AG08395 (cell line): ENCODE results near the gene OR52J3.
"Not testable (repeated sequence)": the region's sequence is repeated elsewhere in the genome, so short reads cannot be mapped to it uniquely, and the experiment has no call there.

Experiments used
- DNase-seq: peaks from one replicate; pipeline ENCODE4 v3.0.0; 2012; ENCODE audit warnings: mixed read lengths, low spot score

OR52J3 gene

DNA sequence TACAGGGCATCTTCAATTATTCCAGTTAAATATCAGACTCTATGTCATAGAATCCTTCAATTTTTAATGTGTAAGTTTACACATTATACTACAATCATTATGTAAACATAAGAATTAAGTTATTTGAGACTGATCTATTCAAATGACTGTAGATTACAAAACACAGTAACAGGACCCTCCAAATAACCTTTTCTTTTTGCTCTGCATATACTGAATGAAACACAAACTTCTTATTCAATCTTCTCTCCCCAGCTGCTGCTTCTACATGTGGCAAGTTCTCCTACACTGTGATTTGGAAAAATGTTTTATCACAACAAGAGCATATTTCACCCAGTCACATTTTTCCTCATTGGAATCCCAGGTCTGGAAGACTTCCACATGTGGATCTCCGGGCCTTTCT, at the start of gene OR52J3:
Gene OR52J3, plus strand, starts transcription at position 301 of the 400 bp plus-strand sequence. Its CDS starts 0 bp downstream, at position 301.
- no peak for DNase-seq

DNA sequence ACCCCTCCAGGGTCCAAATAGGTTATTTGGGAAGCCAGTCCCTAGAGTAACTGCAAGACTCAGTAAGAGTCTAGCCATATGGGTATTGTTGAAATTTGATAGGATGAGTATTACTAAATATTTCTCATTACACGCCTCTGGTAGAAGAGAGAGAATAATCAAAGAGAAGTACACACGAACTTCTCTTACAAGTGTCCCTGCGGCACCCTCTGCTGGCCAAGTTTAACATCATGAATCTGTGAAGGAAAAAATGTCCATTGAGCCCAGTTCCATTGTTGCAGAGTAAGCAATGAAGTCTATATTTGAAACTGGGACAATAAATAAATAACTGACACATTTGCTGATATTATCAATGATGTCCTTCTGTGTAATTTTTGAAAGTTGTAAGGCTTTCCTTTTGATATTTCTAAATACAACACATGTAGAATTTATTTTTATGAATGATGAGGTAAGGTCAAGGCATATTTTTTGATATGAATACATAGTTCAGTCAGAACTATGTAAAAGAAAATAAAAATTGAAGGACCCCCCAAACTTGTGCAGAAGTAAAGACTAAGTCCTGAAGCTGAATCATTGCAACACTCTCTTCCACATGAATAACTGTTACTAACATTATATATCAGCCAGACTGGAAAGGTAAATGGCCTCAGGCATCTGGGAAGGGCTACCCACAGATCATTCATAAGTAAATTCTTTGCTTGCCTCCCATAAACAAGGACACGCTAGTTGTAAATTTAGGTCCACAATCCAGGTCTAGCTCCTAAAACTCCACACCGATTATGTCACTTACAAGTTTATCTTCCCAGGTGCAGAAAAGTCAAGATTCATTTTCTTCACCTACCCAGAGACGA, 41.7 kb upstream of the OR52J3 start:
- DNase-seq: peak; percentile 43

DNA sequence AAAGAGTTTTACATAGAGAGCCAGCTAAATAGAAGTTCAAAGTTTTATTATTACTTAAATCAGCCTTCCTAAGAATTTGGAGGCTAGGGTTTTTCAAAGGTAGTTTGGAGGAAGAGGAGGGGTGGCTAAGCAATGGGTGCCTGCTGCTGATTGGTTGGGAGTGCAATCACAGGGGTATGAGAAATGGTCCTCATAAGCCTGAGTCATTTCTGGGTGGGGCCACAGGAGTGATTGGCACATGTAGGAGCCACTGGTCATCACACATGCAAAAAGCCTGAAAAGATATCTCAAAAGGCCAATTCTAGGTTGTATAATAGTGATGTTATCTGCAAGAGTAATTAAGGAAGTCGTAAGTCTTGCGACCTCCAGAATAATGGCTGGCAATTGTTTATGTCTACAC, 38.8 kb upstream of the OR52J3 start:
- no peak for DNase-seq

DNA sequence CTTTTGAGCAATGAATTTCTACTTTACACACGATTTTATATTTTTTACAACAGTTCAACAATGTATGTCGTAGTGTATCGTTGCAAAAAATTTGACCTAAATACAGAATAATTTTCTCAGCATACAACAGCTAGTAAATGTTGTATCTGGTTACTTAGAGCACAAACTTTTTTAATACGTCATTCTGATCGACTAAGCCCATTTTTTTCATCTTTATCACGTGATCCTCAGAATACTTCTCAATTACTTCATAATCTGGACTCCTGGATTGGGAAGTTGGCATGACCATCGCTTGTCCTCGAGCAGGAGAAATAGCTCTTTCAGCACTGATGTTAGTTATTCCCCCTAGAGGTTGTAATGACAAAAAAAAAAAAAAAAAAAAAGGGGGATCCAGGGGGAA, 35.1 kb upstream of the OR52J3 start:
- no peak for DNase-seq

DNA sequence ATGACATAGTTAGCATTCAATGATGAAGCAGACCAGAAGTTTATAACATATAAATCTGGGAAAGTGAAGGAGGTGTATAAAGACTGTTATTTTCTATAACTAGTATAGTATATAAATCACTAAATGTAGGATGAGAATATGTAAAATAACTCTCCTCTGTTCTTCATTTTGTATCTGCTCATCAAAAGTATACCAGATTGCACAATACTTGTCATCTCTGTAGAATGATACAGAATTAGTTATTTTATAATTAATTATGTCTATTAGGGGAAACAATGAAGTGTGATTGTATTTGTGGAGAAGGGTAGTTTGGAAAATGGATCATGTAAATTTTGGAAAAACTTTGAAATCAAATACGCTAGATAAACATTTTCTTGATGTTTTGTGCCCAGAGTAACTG, 33.3 kb upstream of the OR52J3 start:
- no peak for DNase-seq

DNA sequence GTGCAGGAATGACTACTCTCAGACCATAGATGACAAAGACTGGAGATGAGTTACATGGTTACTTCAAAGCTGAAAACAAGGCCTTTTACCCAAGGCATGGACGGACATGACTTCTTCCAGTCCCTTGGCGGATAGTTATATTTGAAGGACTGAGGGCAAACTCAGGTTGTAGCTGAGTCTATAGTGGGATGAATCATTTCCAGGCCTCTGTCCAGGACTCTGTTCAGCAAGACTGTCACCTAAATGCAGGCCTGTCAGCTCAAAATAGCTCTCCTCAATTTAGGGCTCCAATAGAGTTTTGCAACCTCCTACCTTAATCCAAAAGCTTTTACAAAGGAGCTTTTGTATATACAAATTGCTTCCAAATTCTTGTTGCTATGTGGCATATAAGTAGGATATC, 24.3 kb upstream of the OR52J3 start:
- DNase-seq: no peak

DNA sequence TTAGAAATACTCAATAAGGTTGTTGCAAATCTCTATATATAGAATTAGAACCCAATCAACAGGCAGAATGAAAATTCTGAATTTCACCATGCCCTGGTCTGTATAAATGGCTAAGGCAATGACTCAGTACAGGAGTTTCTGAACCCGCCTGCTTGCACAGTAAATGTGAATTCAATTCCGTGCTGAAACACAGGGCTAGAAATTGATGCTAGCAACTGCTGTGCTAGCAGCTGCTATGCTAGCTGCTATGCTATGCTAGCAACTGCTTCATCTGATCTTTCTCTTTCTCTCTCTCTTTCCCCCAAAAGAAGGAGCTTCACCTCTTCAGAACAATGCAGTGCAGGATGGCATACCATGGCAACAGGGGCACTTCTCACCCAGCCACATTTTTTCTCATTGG, 9.7 kb upstream of the OR52J3 start:
- DNase-seq: no peak

DNA sequence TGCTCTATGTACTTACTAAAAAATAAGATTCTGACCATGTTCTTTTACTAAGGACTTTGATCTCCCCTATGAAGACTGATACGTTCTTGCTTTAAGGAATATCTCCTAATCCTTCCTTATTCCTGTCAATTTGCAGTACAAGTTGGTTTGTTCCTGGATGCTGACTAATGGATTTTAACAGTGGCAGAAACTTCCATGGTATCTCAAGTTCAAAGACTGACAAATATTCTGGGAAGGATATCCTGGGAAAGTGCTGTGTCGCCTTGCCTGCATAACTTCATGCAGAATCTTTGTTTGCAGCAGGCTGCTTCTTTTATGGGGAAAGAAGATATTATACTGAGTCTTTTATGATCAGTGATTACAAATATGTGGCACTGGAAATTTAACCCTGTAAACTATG, 8.4 kb upstream of the OR52J3 start:
- no peak for DNase-seq

DNA sequence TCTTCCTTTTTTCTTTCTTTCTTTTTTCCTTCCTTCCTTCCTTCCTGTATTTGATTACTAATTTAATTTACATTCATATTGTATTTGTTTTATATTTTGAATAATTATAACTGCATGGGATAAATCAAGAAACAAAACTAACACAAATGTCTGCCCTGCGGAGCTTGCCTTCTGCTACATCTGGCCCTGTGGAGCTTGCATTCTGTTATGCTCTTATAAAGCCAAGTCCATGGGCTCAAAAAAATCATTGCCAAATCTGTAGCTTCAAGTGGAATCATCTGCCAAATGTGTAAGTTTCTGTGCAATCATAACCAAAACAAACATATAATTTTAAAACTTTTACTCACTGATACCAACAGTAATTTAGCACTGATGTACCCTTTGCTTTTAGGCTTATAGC, 8.0 kb upstream of the OR52J3 start:
- no peak for DNase-seq

DNA sequence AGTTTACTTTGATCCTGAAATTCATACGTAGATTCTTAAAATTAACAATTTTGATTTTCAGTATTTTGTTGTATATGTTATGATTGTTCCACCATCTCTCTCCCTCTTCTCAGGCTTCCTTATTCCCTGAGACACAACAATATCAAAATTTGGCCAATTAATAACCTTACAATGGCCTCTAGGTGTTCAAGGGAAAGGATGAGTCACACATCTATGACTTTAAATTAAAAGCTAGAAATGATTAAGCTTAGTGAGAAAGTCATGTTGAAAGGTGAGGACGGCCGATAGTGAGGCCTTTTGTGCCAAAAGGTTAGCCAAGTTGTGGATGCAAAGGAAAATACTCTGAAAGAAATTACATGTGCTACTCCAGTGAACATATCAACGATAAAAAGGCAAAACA, 5.5 kb upstream of the OR52J3 start:
- no peak for DNase-seq

DNA sequence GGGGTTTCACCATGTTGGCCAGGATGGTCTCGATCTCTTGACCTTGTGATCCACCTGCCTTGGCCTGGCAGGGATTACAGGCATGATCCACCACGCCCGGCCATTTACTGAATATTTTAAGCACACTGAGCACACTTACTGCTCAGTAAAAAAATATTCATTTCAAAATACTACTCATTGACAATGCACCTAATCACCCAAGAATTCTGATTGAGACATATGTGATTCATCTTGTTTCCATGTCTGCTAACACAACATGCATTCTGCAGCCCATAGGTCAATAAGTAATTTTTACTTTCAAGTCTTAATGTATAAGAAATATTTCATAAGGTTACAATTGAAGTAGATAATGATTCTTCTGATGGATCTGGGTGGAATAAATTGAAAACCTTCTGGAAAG, 4.2 kb upstream of the OR52J3 start:
- no peak for DNase-seq

DNA sequence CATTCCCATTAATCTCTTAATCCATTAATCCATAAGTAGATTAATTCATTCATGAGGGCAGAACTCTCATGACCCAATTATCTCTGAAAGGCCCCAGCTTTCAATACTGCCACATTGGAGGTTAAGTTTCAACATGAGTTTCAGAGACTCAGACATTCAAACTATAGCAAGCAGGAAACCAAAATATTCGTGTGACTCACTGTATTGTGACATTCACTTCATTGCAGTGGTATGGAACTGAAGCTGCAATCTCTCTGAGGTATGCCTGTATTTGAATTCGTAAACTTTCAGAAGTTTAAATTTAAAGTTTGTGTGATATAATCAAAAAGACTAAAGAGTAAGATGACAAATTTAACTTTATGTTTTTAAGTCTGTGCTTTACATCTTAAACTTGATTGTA, 2.9 kb upstream of the OR52J3 start:
- DNase-seq: no peak

DNA sequence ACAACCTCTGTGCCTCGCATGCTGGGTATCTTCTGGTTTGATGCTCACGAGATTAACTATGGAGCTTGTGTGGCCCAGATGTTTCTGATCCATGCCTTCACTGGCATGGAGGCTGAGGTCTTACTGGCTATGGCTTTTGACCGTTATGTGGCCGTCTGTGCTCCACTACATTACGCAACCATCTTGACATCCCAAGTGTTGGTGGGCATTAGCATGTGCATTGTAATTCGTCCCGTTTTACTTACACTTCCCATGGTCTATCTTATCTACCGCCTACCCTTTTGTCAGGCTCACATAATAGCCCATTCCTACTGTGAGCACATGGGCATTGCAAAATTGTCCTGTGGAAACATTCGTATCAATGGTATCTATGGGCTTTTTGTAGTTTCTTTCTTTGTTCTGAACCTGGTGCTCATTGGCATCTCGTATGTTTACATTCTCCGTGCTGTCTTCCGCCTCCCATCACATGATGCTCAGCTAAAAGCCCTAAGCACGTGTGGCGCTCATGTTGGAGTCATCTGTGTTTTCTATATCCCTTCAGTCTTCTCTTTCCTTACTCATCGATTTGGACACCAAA, 516 bp downstream of the OR52J3 start:
- no peak for DNase-seq

DNA sequence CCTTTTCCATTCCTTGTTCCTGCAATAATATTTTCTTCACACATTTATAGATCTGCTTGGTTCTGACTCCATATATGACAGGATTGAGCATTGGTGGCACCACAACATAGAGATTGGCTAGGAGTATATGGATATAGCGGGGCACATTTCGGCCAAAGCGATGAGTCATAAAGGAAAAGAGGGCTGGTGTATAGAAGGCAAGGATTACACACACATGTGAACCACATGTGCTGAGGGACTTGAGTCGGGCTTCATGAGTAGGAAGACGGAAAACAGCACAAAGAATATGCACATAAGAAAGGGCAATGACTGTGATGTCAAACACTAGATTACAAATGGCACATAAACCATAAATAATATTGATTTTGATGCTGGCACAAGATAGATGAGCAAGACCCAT, 12.4 kb downstream of the OR52J3 start:
- DNase-seq: not testable (repeated sequence)

DNA sequence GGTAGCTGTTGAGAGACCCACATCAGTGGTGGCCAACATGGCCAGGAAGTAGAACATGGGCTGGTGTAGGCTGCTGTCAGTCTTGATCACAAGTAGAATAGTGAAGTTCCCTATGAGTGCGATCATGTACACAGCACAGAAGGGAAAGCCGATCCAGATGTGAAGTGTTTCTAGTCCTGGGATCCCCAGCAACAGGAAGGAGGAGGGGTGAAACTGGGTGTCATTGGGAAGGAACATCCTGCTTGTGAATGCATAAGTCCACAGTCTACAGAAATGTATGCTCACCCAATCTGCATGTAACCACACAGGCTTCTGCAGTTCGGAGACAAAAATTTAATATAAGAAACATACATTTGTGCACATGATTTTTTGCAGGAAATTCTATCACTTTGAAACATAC, 13.1 kb downstream of the OR52J3 start, which contains the start of gene OR52E2:
Gene OR52E2, minus strand, starts transcription at position 237 of the 400 bp plus-strand sequence. Its CDS starts 0 bp downstream, at position 237.
- no peak for DNase-seq

DNA sequence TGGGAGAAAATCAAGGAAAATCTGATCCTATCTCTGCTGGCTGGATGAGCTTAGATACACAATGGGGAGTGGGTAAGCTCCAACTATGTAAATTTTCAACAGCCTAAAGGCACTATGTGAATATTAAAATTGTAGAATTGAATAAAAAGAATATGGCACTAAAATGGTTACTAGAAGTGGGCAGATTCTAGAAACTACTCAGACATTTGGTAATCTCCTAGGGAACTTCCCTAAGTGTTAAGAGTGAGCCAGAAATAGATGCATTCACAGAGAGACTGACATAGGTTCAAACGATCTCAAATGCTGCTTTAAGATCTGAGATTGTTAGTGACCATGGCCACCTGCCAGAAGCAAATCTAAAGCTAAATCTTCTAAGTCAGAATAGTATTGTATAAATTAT, 18.7 kb downstream of the OR52J3 start:
- no peak for DNase-seq

DNA sequence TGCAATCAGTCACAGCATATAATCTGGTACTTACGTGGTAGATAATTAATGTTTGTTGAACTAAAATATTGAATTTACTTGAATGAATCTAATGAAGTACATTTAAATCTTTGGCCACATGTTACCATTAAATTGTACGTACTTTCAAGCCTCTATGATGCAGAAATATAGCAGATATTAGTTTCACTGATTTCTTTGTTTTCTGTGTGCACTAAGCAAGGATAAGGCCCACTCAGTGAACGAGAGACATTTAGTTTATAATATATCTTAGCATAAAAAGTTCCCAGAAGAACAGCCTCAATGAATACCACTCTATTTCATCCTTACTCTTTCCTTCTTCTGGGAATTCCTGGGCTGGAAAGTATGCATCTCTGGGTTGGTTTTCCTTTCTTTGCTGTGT, 22.9 kb downstream of the OR52J3 start, which contains the start of gene OR52E1:
Gene OR52E1, plus strand, starts transcription at position 301 of the 400 bp plus-strand sequence.
- DNase-seq: no peak

DNA sequence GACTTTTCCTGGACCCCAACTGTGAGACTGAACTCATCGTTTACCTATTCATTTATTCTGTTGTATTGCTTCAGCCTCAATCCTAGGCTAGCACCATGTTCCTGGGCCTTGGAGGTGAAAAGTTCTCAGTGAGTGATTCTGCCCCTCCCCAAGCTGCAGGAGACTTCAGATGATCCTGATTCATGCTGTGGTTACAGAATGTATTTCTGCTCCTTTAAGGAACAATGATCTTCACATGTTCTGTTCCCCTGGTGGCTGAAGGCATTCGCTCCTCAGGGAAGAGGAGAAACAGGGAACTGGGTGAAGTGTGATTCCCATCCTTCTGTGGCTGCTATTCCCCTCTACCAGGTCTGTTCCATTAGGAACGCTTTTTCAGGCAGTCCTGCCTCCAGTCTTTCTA, 25.5 kb downstream of the OR52J3 start:
- no peak for DNase-seq

DNA sequence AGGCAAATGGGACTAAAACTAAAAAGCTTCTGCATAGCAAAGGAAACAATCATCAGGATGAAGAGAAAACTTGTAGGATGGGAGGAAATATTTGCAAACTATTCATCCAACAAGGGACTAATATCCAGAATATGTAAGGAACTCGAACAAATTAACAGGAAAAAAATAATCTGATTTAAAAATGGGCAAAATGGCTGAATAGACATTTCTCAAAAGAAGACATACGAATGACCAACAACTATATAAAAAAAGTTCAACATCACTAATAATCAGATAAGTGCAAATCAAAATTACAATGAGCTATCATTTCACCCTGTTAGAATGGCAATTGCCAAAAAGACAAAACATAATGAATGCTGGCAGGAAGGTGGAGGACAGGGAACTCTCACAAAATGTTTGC, 35.1 kb downstream of the OR52J3 start:
- no peak for DNase-seq

DNA sequence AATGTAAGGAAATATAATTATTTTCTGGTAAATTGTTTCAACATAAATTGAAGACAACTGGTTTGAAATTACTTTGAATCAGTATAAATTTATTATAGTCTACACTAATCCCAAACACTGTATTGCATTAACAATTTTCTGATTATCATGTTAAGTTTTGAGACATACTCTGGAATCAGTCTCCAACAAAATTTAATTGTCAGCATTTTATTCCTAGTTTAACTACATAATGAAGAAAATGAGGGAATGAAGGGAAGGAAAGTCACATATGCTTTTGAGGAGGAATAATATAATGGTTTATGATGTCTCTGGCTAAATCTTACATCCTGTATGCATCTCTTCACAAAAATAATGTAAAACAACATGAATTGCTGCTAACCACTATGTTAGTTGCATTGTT, 37.3 kb downstream of the OR52J3 start:
- DNase-seq: no peak

DNA sequence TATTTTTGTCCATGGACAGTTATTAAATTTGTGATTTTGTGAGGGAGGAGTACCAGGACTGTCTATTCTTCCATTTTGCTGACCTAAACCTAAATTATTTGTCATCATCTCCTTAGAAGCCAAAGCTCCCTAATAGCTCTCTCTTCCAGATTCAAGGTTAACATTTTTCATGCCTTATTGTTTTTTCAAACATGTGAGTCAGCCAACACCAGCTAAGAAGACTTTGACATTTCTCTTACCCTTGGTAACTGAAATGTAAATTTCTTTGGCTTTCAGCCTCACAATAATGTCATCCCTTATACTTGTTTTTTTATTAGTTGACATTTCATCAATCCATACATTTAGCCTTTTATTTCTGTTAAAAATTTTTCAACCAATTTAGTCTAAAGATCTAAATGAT, 42.2 kb downstream of the OR52J3 start:
- DNase-seq: no peak

DNA sequence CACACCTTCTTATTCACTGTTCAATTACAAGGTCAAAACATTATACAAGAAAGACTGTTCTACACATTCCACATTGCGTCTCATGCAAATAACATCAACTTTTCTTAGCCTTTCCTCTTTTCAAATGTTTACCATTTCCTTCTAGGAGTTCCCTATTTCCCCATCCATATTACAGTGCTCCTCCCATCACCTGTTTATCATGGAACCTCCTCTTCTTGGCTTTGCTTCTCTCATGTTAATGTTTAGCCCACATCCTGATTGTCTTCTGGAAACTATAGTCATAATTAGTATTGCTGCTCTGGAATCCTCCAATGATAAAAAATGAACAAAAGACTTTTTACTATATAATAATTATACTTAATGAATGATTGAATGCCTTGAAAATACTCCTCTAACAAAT, 44.3 kb downstream of the OR52J3 start:
- DNase-seq: no peak

DNA sequence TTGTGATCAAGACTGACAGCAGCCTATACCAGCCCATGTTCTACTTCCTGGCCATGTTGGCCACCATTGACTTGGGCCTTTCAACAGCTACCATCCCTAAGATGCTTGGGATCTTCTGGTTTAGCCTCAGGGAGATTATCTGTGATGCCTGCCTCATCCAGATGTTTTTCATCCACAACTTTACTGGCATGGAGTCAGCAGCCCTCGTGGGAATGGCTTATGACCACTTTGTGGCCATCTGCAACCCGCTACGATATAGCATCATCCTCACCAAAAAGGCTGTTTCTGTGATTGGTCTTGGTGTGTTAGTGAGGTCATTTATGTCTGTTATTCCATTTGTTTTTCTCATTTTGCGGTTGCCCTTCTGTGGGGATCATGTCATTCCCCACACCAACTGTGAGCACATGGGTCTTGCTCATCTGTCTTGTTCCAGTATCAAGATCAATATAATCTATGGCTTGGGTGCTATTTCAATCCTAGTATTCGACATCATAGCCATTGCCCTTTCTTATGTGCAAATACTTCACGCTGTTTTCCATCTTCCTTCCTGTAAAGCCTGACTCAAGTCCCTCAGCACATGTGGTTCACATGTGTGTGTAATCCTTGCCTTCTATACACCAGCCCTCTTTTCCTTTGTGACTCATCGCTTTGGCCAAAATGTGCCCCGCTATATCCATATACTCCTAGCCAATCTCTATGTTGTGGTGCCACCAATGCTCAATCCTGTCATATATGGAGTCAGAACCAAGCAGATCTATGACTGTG, 46.7 kb downstream of the OR52J3 start:
- DNase-seq: no peak
